Retinal pigment epithelial cell (primary cell): ENCODE measurements around the gene SLC47A2.

Experiments
- DNase-seq: peaks from one replicate; pipeline ENCODE4 v3.0.0-alpha.2; 2010; ENCODE audit warnings: low read depth
- H3K4me3 ChIP-seq: 2 replicates; pipeline ENCODE4 v1.5.1; 2011; ENCODE audit warnings: mild to moderate bottlenecking, low read length, control low read depth, moderate library complexity
- TF ChIP-seq, protein P1 (sequence below): conservative IDR thresholded peaks from 2 replicates; pipeline ENCODE4 v1.5.1; 2011; ENCODE audit warnings: low read depth, low read length, control low read depth, inconsistent platforms

The SLC47A2 gene

DNA sequence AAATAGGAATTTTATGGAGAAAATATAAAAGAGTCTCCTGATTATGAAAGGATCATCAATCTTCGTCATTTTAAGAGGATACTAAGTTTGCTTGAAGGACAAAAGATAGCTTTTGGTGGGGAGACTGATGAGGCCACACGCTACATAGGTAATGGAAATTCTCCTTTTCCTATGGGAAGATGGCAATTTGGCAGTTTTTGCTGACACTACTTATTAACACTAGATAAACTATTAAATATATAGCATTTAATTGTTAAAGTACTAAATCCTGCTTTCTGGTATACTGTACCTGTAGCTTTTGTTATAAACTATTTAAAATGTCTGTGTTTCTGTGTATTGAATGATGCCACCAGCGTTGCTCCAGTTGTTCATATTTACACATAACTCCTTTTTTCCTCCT, 55.3 kb downstream of the SLC47A2 start:
- H3K4me3 ChIP-seq: no peak overlapping the region
- TF ChIP-seq, protein P1, sequence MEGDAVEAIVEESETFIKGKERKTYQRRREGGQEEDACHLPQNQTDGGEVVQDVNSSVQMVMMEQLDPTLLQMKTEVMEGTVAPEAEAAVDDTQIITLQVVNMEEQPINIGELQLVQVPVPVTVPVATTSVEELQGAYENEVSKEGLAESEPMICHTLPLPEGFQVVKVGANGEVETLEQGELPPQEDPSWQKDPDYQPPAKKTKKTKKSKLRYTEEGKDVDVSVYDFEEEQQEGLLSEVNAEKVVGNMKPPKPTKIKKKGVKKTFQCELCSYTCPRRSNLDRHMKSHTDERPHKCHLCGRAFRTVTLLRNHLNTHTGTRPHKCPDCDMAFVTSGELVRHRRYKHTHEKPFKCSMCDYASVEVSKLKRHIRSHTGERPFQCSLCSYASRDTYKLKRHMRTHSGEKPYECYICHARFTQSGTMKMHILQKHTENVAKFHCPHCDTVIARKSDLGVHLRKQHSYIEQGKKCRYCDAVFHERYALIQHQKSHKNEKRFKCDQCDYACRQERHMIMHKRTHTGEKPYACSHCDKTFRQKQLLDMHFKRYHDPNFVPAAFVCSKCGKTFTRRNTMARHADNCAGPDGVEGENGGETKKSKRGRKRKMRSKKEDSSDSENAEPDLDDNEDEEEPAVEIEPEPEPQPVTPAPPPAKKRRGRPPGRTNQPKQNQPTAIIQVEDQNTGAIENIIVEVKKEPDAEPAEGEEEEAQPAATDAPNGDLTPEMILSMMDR: no peak
- no peak for DNase-seq

DNA sequence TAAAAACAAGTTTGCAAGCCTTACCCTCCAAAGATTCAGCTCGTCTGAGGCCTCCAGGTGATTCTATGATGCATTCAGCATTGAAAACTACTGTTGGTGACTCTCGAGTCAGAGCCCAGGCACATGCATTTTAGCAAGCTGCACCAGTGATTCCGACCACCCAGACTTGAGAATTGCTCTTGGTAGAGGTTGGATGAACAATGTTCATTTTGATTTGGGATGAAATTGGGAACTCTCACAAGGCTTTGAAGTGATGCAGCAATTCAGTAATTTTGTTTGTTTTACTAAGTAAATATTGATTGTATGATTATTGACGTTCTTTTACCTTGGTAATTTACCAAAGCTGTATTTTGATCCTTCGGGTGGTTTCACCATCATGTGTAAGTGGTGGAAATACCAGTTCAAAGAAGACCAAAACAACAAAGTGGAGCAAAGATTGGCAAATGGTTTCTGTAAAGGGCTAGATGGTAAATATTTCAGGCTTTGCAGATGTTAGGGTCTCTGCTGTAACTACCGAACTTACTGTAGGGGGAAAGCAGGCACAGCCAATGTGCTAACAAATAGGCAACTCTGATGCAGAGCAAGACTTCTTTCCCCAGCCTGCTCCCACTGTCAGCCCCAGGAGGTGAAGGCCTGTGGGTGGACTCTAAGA, 56.0 kb downstream of the SLC47A2 start:
- no peak for DNase-seq
- TF ChIP-seq, protein P1: no peak
- H3K4me3 ChIP-seq: no peak overlapping the region

DNA sequence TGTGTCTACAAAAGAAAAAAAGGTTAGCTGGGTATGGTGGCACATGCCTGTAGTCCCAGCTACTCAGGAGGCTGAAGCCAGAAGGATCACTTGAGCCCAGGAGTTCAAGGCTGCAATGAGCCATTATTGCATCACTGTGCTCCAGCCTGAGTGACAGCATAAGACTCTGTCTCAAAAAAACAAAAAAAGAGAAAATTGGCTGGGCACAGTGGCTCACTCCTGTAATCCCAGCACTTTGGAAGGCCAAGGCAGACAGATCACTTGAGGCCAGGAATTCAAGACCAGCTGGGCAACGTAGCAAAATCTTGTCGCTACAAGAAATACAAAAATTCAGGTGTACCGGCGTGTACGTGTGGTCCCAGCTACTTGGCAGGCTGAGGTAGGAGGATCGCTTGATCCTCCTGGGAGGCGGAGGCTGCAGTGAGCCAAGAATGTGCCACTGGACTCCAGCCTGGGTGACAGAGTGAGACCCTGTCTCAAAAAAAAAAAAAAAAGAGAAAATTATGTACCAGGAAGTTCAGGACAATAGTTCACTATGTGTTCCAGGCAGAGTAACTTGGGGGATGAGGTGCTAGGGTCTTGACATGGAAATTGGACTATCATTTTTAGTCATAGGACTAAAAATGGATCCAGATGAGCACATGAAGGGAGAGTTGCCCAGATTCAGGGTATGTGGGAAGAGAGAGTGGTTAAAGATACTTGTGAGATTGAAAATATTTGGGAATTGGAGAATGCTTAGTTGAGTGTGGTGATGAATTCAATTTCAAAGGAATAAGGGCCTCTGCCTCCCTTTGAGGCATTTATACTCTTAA, 56.8 kb downstream of the SLC47A2 start:
- TF ChIP-seq, protein P1: no peak
- DNase-seq: no peak
- no peak overlapping the region for H3K4me3 ChIP-seq

DNA sequence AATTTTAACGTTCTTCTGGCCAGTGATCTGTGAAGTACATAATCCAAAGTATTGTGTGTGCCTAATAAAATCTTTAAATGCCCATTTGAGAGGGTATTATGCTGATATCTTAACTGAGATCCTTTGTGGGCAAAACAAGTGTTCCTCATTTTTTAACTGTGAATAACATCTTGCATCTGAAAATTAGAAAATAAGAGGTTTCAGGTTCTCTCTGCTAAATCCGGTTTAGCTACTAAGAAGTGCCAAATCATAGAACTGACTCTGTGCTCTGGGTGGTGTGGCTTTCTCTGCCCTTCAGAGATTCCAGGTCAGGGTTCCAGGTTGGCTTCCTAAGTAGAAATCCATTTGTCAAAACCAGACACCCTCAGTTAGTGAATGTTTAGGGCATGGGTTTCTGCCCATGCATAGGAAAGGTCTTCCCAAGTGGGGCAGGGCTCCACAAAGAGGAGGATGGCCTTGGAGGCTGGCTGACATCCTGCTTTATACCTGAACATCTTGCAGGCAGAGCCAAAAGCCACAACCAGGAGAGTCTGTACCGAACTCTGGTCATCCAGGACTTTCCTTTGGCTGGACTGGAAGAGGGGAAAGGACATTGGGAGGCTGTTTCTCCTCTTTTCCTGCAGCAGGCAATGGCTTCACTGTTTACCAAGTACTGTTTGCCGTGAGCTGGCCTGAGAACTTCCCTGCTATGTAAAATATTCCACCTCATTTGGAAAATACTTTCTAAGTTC, 59.4 kb downstream of the SLC47A2 start:
- no peak for DNase-seq
- H3K4me3 ChIP-seq: no peak overlapping the region
- TF ChIP-seq, protein P1: no peak

DNA sequence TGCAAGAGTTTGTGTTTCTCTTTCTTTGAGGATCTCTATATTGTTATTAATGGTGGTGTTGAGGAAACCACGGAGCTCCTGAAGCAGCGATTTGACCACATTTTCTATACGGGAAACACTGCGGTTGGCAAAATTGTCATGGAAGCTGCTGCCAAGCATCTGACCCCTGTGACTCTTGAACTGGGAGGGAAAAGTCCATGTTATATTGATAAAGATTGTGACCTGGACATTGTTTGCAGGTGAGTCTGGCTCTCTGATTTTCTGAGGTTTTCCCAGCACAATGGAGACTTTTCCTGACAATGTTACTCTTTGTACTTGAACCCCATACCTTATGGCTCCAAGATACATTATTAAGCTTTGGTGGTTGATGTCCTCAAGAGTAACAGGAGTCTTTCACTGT, 60.0 kb downstream of the SLC47A2 start:
- TF ChIP-seq, protein P1: no peak
- DNase-seq: no peak
- H3K4me3 ChIP-seq: no peak overlapping the region

DNA sequence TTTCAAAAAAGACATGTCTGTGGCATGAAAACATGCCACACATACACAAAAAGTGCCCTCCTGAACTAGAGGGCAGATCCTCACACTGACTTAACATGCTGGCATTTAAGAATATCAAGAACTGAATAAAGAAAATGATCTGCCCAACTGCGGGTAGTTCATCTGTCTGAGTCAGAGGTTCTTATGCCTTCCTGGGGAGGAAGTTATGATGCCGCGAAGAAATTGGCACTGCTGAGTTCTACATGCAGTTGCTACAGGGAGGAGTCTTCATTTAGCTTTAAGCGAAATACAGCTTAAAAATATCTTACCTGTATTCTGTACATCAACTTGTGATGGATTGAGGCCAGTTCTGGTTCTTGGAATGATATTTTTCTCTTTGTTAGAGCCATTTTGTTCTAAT, 61.5 kb downstream of the SLC47A2 start:
- H3K4me3 ChIP-seq: no peak overlapping the region
- TF ChIP-seq, protein P1: no peak
- DNase-seq: no peak
